Body of pancreas (tissue), 4 donors: Measurements from ENCODE around the gene PRRC2A. TPM values are rescaled to one million over a fixed set of nuclear protein-coding genes. Genes with fewer than 3 reads are reported as not detected.
A peak's percentile ranks its signal among the peaks of the same experiment; 100 is the strongest.

ENCODE experiments used
- ATAC-seq: fragments of 150-250 bp; one replicate; pipeline ENCODE4 v1.9.1; 2016
- DNase-seq, 4 donors: peaks; one replicate each; pipeline ENCODE4 v3.0.0-alpha.2; 2019
- H3K27ac ChIP-seq, 4 donors: fragments of 200-600 bp; sonication (generic); 1 replicate in 3 of 4; 2 replicates in 1 of 4; pipeline versions ENCODE4 v1.5.1 to v1.6.1; 2016 to 2019; ENCODE audit warnings: mild to moderate bottlenecking in 1 of 4, mixed read lengths in 1 of 4, moderate library complexity in 1 of 4
- H3K27me3 ChIP-seq, 2 donors: fragments of 200-600 bp; sonication (generic); one replicate each; pipeline ENCODE4 v1.6.0; 2016; ENCODE audit warnings: mild to moderate bottlenecking in 1 of 2
- H3K36me3 ChIP-seq, 2 donors: fragments of 200-600 bp; sonication (generic); replicated peaks in 1 of 2; 2 replicates each; pipeline ENCODE4 v1.5.1; 2016; ENCODE audit warnings: low read depth in 2 of 2; ENCODE audit not compliant: insufficient read depth in 1 of 2
- H3K4me1 ChIP-seq: fragments of 200-600 bp; sonication (generic); one replicate; pipeline ENCODE4 v1.6.0; 2016
- H3K4me3 ChIP-seq, 2 donors: fragments of 200-600 bp; sonication (generic); 1 replicate in 1 of 2; 2 replicates in 1 of 2; pipeline ENCODE4 v1.5.1; 2016 to 2019
- H3K9me3 ChIP-seq, 3 donors: fragments of 200-600 bp; sonication (generic); 1 replicate in 2 of 3; 2 replicates in 1 of 3; pipeline ENCODE4 v1.5.1; 2016
- POLR2A ChIP-seq, 3 donors: fragments of 450-650 bp; IDR thresholded peaks; one replicate each; pipeline ENCODE4 v1.6.1; 2016; ENCODE audit warnings: antibody characterized with exemption in 3 of 3, mild to moderate bottlenecking in 2 of 3
- WGBS, 2 donors: methylation state at CpG; one replicate each; pipeline ENCODE4 v1.1.5; 2017; 5-methylcytosine and 5-hydroxymethylcytosine counted together
- intact Hi-C: fragments of 100-400 bp; cut with DNase I; formaldehyde crosslinking; loops from one replicate; pipeline ENCODE4 v1.15.1; 2023
- total RNA-seq, 2 donors: library from RNA; depleted of rRNA; stranded (reverse); fragments of >200 nt; gene quantifications; one replicate each; pipeline ENCODE4 v1.1.0, GENCODE V29; 2016
- TF ChIP-seq, protein P1 (sequence below), 7 experiments: fragments of 450-650 bp in 4 of 7; fragments of 200-600 bp in 3 of 7; sonication (generic) in 3 of 7; IDR thresholded peaks; one replicate each; pipeline ENCODE4 v1.5.1; 2016 to 2019; ENCODE audit warnings: antibody characterized with exemption in 7 of 7

PRRC2A gene
- total RNA-seq, 2 donors from 2014 or later: 48.8 to 57.4 TPM

DNA sequence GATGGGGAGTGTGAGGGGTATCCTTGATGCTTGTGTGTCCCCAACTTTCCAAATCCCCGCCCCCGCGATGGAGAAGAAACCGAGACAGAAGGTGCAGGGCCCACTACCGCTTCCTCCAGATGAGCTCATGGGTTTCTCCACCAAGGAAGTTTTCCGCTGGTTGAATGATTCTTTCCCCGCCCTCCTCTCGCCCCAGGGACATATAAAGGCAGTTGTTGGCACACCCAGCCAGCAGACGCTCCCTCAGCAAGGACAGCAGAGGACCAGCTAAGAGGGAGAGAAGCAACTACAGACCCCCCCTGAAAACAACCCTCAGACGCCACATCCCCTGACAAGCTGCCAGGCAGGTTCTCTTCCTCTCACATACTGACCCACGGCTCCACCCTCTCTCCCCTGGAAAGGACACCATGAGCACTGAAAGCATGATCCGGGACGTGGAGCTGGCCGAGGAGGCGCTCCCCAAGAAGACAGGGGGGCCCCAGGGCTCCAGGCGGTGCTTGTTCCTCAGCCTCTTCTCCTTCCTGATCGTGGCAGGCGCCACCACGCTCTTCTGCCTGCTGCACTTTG, 45.1 kb upstream of the PRRC2A start, which contains the start of gene TNF:
Gene TNF, plus strand, starts transcription at position 231 of the 567 bp plus-strand sequence. Its CDS starts 177 bp downstream, at position 408.
- Histone ChIP-seq H3K27ac (no peak within 1 kb of the TSS), H3K4me1 (peaks cover 24% of the 10 kb centered on the region), H3K27me3 (no peaks in the 10 kb centered on the region), H3K36me3 (no peaks in the 10 kb centered on the region), H3K4me3 (no peak within 1 kb of the TSS), H3K9me3 (no peaks in the 10 kb centered on the region)
- WGBS, 2 donors: 56% methylated on average over 18 to 19 of the region's 19 CpGs
- DNase-seq (peak in 2 of 4 donors; percentile 16 to 59), ATAC-seq (no peak)
- intact Hi-C loops: no loop called here
- TF ChIP-seq, protein P1, sequence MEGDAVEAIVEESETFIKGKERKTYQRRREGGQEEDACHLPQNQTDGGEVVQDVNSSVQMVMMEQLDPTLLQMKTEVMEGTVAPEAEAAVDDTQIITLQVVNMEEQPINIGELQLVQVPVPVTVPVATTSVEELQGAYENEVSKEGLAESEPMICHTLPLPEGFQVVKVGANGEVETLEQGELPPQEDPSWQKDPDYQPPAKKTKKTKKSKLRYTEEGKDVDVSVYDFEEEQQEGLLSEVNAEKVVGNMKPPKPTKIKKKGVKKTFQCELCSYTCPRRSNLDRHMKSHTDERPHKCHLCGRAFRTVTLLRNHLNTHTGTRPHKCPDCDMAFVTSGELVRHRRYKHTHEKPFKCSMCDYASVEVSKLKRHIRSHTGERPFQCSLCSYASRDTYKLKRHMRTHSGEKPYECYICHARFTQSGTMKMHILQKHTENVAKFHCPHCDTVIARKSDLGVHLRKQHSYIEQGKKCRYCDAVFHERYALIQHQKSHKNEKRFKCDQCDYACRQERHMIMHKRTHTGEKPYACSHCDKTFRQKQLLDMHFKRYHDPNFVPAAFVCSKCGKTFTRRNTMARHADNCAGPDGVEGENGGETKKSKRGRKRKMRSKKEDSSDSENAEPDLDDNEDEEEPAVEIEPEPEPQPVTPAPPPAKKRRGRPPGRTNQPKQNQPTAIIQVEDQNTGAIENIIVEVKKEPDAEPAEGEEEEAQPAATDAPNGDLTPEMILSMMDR (IDR thresholded peaks at IDR 0.05): no peak
- peak in 2 of 3 donors; percentile 56 to 72 for TF ChIP-seq POLR2A (IDR thresholded peaks at IDR 0.05)

DNA sequence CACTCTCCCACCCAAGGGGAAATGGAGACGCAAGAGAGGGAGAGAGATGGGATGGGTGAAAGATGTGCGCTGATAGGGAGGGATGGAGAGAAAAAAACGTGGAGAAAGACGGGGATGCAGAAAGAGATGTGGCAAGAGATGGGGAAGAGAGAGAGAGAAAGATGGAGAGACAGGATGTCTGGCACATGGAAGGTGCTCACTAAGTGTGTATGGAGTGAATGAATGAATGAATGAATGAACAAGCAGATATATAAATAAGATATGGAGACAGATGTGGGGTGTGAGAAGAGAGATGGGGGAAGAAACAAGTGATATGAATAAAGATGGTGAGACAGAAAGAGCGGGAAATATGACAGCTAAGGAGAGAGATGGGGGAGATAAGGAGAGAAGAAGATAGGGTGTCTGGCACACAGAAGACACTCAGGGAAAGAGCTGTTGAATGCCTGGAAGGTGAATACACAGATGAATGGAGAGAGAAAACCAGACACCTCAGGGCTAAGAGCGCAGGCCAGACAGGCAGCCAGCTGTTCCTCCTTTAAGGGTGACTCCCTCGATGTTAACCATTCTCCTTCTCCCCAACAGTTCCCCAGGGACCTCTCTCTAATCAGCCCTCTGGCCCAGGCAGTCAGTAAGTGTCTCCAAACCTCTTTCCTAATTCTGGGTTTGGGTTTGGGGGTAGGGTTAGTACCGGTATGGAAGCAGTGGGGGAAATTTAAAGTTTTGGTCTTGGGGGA, 44.4 kb upstream of the PRRC2A start:
- no peak for ATAC-seq
- peaks cover 28% of the 10 kb centered on the region for H3K4me1 ChIP-seq
- TF ChIP-seq, protein P1 (IDR thresholded peaks at IDR 0.05): no peak
- TF ChIP-seq POLR2A (IDR thresholded peaks at IDR 0.05): no peak
- H3K4me3 ChIP-seq: no peak overlapping the region
- no peaks in the 10 kb centered on the region for H3K9me3 ChIP-seq
- intact Hi-C loops: no loop called here
- 67 to 75% methylated on average over 8 of the region's 8 CpGs for WGBS, 2 donors
- H3K27me3 ChIP-seq: no peaks in the 10 kb centered on the region
- no peak overlapping the region for H3K27ac ChIP-seq
- DNase-seq: no peak
- H3K36me3 ChIP-seq: no peaks in the 10 kb centered on the region

DNA sequence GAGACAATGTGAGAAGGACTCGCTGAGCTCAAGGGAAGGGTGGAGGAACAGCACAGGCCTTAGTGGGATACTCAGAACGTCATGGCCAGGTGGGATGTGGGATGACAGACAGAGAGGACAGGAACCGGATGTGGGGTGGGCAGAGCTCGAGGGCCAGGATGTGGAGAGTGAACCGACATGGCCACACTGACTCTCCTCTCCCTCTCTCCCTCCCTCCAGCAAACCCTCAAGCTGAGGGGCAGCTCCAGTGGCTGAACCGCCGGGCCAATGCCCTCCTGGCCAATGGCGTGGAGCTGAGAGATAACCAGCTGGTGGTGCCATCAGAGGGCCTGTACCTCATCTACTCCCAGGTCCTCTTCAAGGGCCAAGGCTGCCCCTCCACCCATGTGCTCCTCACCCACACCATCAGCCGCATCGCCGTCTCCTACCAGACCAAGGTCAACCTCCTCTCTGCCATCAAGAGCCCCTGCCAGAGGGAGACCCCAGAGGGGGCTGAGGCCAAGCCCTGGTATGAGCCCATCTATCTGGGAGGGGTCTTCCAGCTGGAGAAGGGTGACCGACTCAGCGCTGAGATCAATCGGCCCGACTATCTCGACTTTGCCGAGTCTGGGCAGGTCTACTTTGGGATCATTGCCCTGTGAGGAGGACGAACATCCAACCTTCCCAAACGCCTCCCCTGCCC, 43.5 kb upstream of the PRRC2A start:
- DNase-seq: no peak
- TF ChIP-seq, protein P1 (IDR thresholded peaks at IDR 0.05): no peak
- TF ChIP-seq POLR2A (IDR thresholded peaks at IDR 0.05): no peak
- Histone ChIP-seq H3K36me3 (no peaks in the 10 kb centered on the region), H3K9me3 (no peaks in the 10 kb centered on the region), H3K4me1 (peaks cover 35% of the 10 kb centered on the region), H3K27ac (no peak overlapping the region), H3K4me3 (no peak overlapping the region), H3K27me3 (no peaks in the 10 kb centered on the region)
- 79 to 88% methylated on average over 14 to 19 of the region's 19 CpGs for WGBS, 2 donors
- intact Hi-C loops: no loop called here
- no peak for ATAC-seq

DNA sequence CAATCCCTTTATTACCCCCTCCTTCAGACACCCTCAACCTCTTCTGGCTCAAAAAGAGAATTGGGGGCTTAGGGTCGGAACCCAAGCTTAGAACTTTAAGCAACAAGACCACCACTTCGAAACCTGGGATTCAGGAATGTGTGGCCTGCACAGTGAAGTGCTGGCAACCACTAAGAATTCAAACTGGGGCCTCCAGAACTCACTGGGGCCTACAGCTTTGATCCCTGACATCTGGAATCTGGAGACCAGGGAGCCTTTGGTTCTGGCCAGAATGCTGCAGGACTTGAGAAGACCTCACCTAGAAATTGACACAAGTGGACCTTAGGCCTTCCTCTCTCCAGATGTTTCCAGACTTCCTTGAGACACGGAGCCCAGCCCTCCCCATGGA, 42.9 kb upstream of the PRRC2A start:
- WGBS, 2 donors: 83 to 85% methylated on average over 3 of the region's 3 CpGs
- no peaks in the 10 kb centered on the region for H3K27me3 ChIP-seq
- DNase-seq: no peak
- no peaks in the 10 kb centered on the region for H3K9me3 ChIP-seq
- no peak overlapping the region for H3K4me3 ChIP-seq
- ATAC-seq: no peak
- intact Hi-C loops: no loop called here
- H3K27ac ChIP-seq: peak overlapping the region in 1 of 4 donors; percentile 70
- TF ChIP-seq, protein P1 (IDR thresholded peaks at IDR 0.05): no peak
- no peak for TF ChIP-seq POLR2A (IDR thresholded peaks at IDR 0.05)
- peaks cover 40% of the 10 kb centered on the region for H3K4me1 ChIP-seq
- H3K36me3 ChIP-seq: no peaks in the 10 kb centered on the region
